Immature natural killer cell (primary cell): ENCODE measurements around the gene ELMO1. TPM values are rescaled to one million over a fixed set of nuclear protein-coding genes. Genes with fewer than 3 reads are reported as not detected.
A peak's percentile ranks its signal among the peaks of the same experiment; 100 is the strongest.

ENCODE experiments used
- DNase-seq, 3 donors: peaks; one replicate each; pipeline ENCODE4 v3.0.0; 2022; ENCODE audit warnings: mixed read lengths in 1 of 3
- H3K27ac Mint-ChIP-seq, 6 donors: one replicate each; pipeline ENCODE4 v1.8.0; 2020; ENCODE audit warnings: mixed read lengths in 6 of 6, mild to moderate bottlenecking in 5 of 6, inconsistent platforms in 4 of 6, moderate library complexity in 3 of 6
- H3K27me3 Mint-ChIP-seq, 3 donors: one replicate each; pipeline ENCODE4 v1.8.0; 2020 to 2021; ENCODE audit warnings: low read depth in 3 of 3, mild to moderate bottlenecking in 3 of 3, mixed read lengths in 3 of 3, moderate library complexity in 3 of 3, inconsistent platforms in 1 of 3
- H3K36me3 Mint-ChIP-seq, 3 donors: one replicate each; pipeline ENCODE4 v1.8.0; 2020; ENCODE audit warnings: mixed read lengths in 3 of 3, inconsistent platforms in 2 of 3, mild to moderate bottlenecking in 2 of 3
- H3K4me1 Mint-ChIP-seq, 2 donors: one replicate each; pipeline ENCODE4 v1.8.0; 2020; ENCODE audit warnings: inconsistent platforms in 2 of 2, mild to moderate bottlenecking in 2 of 2, mixed read lengths in 2 of 2, moderate library complexity in 1 of 2
- H3K4me3 Mint-ChIP-seq, 5 donors: one replicate each; pipeline ENCODE4 v1.8.0; 2020; ENCODE audit warnings: mild to moderate bottlenecking in 5 of 5, mixed read lengths in 5 of 5, inconsistent platforms in 3 of 5, moderate library complexity in 3 of 5
- H3K9me3 Mint-ChIP-seq, 6 donors: one replicate each; pipeline ENCODE4 v1.8.0; 2020; ENCODE audit warnings: mild to moderate bottlenecking in 6 of 6, mixed read lengths in 6 of 6, inconsistent platforms in 4 of 6, moderate library complexity in 3 of 6
- polyA plus RNA-seq, 3 donors: library from polyadenylated mRNA; unstranded; fragments of 300-500 nt; fragmentation: Illumina TruSeq; gene quantifications; one replicate each; pipeline ENCODE4 v1.2.3, GENCODE V29; 2021

Gene ELMO1
- polyA plus RNA-seq, 3 donors from 2014 or later = 31.9 to 65.9 (median 53.1) TPM

DNA sequence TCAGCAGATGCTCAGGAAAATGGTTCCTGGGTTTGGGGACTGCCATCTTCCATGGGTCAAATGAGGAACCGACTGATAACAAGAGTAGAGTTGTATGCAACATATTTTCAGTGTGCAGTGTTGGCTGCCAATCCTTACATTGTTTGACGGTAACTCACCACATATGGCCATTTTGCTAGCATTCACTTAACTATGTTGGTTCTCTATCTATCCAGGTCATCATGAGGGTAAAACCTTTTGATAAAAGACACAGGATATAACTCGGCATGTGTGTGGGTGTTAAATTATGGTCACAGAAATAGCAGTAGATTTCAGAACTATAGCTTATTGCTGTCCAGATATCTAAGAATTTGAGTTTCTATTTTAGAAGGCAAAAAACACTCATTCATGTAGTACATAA, 583.6 kb downstream of the ELMO1 start:
- peaks cover 93 to 100% of the 10 kb centered on the region in 2 donors for H3K4me1 Mint-ChIP-seq
- H3K27ac Mint-ChIP-seq = peak overlapping the region; percentile 98 to 100 (median 99)
- H3K27me3 Mint-ChIP-seq = peaks cover 9 to 23% (median 14%) of the 10 kb centered on the region in 3 donors
- peak overlapping the region; percentile 65 to 78 (median 75) for H3K4me3 Mint-ChIP-seq
- peak; percentile 77 to 82 (median 81) for DNase-seq
- no peaks in the 10 kb centered on the region for H3K9me3 Mint-ChIP-seq
- peaks cover 24 to 56% (median 47%) of the 10 kb centered on the region in 3 donors for H3K36me3 Mint-ChIP-seq

DNA sequence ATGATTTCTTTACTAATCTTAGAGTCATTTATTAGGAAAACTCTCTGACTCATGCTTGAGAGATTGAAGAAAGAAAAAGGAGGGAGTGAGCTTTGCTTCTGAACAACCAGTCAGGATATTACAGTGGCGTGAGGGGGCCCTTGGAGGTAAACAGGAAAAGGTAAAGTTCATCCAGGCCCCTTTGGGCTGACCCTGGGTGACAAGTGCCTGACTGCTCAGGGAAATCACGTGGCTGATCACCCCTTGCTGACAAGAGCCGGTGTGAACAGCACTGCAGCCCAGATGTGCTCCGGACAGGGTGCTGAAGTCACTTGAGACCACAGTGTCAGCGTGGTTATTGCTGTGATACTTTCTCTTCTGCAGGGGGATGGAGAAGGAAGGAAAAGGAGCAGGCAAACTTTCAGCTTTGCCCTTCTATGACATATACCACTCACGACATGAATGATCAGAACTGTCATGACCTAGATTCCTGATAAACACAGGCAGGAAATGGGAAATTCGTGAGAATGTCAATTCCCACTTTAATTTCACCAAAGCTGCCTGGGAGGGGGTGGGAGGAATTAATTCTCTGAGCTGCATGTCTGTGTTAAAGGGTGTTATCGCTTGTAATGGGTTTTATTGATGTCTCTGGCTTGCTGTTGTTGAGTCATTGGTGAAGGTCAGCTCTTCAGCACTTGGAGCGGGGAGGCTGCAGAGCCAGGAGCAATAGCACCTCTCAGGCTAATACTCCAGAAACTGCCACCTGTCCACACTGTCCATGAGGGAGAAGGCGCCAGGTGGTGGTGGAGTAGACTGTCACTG, 584.6 kb downstream of the ELMO1 start:
- Mint-ChIP-seq H3K27ac (peak overlapping the region; percentile 98 to 100 (median 99)), H3K36me3 (peaks cover 25 to 56% (median 48%) of the 10 kb centered on the region in 3 donors), H3K4me1 (peaks cover 89 to 100% of the 10 kb centered on the region in 2 donors), H3K27me3 (peaks cover 9 to 20% (median 13%) of the 10 kb centered on the region in 3 donors), H3K9me3 (no peaks in the 10 kb centered on the region), H3K4me3 (peak overlapping the region; percentile 65 to 78 (median 75))
- peak; percentile 89 to 92 (median 91) for DNase-seq

DNA sequence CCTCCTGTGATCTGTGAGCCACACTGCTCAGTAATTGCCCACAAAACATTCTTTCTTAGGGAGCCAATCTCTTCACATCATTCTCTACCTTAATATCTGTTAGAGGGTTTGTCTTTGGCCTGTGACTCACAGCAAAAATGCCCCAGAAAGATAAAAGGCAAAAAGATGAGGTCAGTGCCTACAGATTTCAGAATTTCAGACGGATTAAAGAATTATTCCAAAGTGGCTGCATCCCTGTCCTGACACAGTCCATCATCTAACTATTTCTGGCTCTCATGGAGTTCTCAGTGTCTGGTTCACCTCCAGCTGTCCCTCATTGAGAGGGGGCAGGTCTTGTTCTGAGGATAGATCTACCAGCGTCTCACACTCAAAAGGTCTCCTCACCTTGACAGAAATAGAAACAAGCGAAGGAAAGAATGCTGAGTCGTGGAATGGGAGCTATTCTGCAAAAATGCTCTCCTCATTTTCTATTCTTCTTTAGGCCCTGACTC, 585.8 kb downstream of the ELMO1 start:
- Mint-ChIP-seq H3K27ac (peak overlapping the region; percentile 98 to 100 (median 99)), H3K27me3 (peaks cover 9 to 22% (median 11%) of the 10 kb centered on the region in 3 donors), H3K9me3 (no peaks in the 10 kb centered on the region), H3K4me3 (peak overlapping the region; percentile 20 to 57 (median 43)), H3K4me1 (peaks cover 78 to 99% of the 10 kb centered on the region in 2 donors), H3K36me3 (peaks cover 31 to 58% (median 48%) of the 10 kb centered on the region in 3 donors)
- no peak for DNase-seq

DNA sequence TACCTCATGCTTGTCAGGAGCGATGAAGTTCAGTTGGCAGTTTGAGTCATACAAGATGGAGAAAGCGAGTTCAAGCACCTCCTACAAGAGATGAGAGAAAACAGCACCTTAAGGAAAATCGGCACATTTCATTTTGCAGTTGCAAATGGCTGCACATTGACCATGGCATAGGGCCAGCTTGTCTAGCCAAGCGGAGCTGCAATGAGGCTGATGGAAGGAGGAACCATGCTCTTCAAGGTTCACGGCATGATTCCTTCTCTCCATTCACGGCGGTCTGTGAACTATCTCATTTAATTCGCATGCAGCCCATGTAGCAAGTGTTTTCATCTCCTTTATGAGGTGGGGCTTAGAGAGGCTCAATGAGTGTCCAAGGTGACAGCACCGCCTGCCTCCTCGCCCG, 587.0 kb downstream of the ELMO1 start:
- peaks cover 9 to 22% (median 13%) of the 10 kb centered on the region in 3 donors for H3K27me3 Mint-ChIP-seq
- peak overlapping the region; percentile 98 to 100 (median 99) for H3K27ac Mint-ChIP-seq
- no peak for DNase-seq
- H3K4me1 Mint-ChIP-seq = peaks cover 66 to 90% of the 10 kb centered on the region in 2 donors
- H3K9me3 Mint-ChIP-seq = no peaks in the 10 kb centered on the region
- H3K4me3 Mint-ChIP-seq = no peak overlapping the region
- peaks cover 35 to 62% (median 42%) of the 10 kb centered on the region in 3 donors for H3K36me3 Mint-ChIP-seq

DNA sequence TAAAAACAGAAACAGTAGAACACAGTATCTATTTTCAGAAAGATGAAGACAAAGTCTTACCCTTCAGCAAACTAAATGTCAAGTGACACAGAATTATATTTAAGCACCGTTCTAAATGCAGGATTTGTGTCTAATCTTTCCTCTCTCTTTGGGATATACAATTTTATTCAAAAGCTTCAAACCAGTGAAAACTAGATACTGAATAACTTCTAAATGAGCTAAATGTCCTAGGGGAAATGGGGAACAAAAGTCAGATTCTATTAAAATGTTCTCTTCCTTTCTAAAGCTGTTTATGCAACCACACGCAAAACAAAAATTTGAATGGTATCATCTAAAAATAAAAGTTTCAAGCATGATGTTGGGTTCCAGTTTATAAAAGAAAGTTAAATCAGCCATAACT, 588.0 kb downstream of the ELMO1 start:
- Mint-ChIP-seq H3K9me3 (no peaks in the 10 kb centered on the region), H3K4me1 (peaks cover 57 to 80% of the 10 kb centered on the region in 2 donors), H3K27ac (peak overlapping the region in 4 of 6 donors; percentile 59 to 99 (median 68)), H3K36me3 (peaks cover 39 to 69% (median 42%) of the 10 kb centered on the region in 3 donors), H3K4me3 (no peak overlapping the region), H3K27me3 (peaks cover 9 to 22% (median 13%) of the 10 kb centered on the region in 3 donors)
- no peak for DNase-seq

DNA sequence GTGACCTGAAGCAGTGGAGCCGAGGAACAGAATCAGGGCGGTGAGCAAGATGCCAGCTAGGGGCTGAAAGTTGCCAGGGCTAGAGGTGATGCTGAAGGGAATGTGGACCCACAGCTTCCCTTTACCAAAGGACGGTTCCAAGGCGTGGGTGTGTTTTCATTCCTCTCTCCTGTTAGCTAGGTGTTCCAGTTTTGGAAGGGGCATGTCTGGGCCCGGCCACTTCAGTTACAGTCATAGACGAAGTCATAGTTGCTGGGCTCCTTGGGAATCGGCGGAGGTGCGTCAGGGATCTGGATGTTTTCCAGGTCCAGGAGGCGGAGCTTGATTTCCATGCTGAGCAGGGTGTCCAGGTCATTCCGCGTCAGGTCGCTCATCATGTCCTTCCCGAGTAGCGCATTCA, 593.3 kb downstream of the ELMO1 start:
- peaks cover 32 to 53% of the 10 kb centered on the region in 2 donors for H3K4me1 Mint-ChIP-seq
- DNase-seq = no peak
- H3K4me3 Mint-ChIP-seq = no peak overlapping the region
- H3K27ac Mint-ChIP-seq = peak overlapping the region in 1 of 6 donors; percentile 65
- peaks cover 0 to 4% (median 3%) of the 10 kb centered on the region in 3 donors for H3K27me3 Mint-ChIP-seq
- peaks cover 38 to 69% (median 58%) of the 10 kb centered on the region in 3 donors for H3K36me3 Mint-ChIP-seq
- H3K9me3 Mint-ChIP-seq = peaks cover 0 to 2% (median 0%) of the 10 kb centered on the region in 6 donors

DNA sequence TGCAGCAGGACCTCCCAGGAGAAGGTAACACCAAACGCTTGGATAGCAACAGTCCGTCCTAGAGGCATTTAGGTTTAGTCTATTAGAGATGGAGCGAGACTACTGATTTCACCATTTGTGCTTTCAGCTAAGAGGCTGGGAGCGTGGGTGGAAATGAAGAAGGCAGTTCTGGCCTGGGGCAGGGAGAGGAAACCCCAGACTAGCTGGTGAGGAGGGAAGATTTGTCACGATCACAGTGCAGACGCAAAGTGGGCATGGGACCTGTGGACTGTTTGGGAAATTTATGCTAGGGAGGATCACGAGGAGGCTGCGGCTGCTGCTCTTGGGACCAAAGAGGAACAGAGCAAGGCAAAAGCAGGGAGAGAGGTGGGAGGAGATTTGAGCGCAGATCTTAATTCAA, 594.0 kb downstream of the ELMO1 start:
- peaks cover 0 to 4% (median 1%) of the 10 kb centered on the region in 3 donors for H3K27me3 Mint-ChIP-seq
- peak overlapping the region in 1 of 5 donors; percentile 13 for H3K4me3 Mint-ChIP-seq
- peaks cover 0 to 3% (median 0%) of the 10 kb centered on the region in 6 donors for H3K9me3 Mint-ChIP-seq
- H3K27ac Mint-ChIP-seq = peak overlapping the region in 5 of 6 donors; percentile 6 to 79 (median 34)
- DNase-seq = no peak
- H3K4me1 Mint-ChIP-seq = peaks cover 27 to 49% of the 10 kb centered on the region in 2 donors
- peaks cover 34 to 62% (median 51%) of the 10 kb centered on the region in 3 donors for H3K36me3 Mint-ChIP-seq

DNA sequence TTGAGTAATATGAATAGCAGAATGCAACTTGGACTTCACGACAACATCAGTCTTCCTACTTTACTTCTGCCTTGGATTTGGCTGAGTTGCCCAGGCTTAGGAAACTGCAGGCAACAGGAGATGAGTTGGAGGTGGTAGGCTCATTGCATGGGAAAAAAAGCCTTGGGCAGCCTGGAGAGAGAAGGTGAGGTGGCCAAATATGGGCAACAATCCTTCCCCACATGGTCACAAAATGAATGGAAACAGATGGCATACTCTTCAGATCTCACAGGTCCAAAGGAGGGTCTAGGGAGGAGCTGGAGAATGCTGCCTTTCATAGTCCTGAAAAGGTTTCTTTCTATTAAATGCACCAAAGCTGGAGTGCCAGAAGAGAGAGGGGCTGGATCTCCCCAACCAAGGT, 595.7 kb downstream of the ELMO1 start:
- peaks cover 3 to 8% (median 4%) of the 10 kb centered on the region in 6 donors for H3K9me3 Mint-ChIP-seq
- peak overlapping the region in 5 of 6 donors; percentile 30 to 56 (median 51) for H3K27ac Mint-ChIP-seq
- H3K27me3 Mint-ChIP-seq = peaks cover 0 to 2% (median 1%) of the 10 kb centered on the region in 3 donors
- DNase-seq = no peak
- H3K4me1 Mint-ChIP-seq = peaks cover 24 to 35% of the 10 kb centered on the region in 2 donors
- no peak overlapping the region for H3K4me3 Mint-ChIP-seq
- peaks cover 26 to 49% (median 39%) of the 10 kb centered on the region in 3 donors for H3K36me3 Mint-ChIP-seq

DNA sequence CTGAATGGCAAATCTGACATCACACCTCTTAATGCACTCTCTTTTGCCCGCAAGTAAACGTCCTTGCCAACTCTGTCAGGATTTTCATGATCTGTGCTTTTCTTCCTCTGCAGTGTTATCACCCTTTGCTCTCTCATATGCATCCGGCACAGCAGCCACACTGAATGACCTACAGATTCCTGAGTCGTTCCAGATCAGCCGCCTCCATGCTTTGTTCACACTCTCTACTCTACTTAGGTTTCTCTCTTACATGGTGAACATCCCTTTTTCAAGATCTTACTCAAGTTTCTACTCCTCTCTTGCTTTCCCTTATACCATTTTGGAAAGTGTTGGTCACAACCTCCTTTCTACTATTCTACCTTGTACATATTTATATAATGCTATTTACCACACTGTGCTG, 596.6 kb downstream of the ELMO1 start:
- Mint-ChIP-seq H3K27ac (peak overlapping the region; percentile 12 to 82 (median 64)), H3K36me3 (peaks cover 24 to 43% (median 42%) of the 10 kb centered on the region in 3 donors), H3K4me1 (peaks cover 24 to 32% of the 10 kb centered on the region in 2 donors), H3K27me3 (peaks cover 0 to 2% (median 0%) of the 10 kb centered on the region in 3 donors), H3K4me3 (peak overlapping the region in 4 of 5 donors; percentile 9 to 46 (median 12)), H3K9me3 (peaks cover 8 to 15% (median 9%) of the 10 kb centered on the region in 6 donors)
- DNase-seq = peak in 1 of 3 donors; percentile 40

DNA sequence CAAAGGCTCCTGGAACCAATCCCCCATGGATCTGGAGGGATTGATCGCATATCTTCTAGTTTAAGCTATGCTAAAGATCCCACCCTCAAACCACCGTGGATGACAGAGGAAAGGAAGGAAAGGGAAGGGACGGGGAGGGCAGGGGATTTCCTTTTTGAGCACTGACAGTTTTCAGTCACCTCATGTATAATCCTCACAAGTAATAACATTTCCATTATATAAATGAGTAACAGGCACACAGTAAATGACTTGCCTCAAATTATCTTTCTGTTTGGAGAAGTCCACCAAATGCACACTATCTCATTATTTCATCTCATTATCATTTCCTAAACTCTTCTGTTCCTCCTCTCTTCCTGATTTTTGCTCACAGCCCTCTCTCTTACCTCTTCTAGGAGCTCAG, 597.3 kb downstream of the ELMO1 start:
- no peak for DNase-seq
- H3K36me3 Mint-ChIP-seq = peaks cover 29 to 48% (median 44%) of the 10 kb centered on the region in 3 donors
- H3K27ac Mint-ChIP-seq = peak overlapping the region; percentile 12 to 86 (median 64)
- peaks cover 24 to 32% of the 10 kb centered on the region in 2 donors for H3K4me1 Mint-ChIP-seq
- peaks cover 0 to 2% (median 0%) of the 10 kb centered on the region in 3 donors for H3K27me3 Mint-ChIP-seq
- peak overlapping the region in 3 of 5 donors; percentile 10 to 46 (median 15) for H3K4me3 Mint-ChIP-seq
- peaks cover 10 to 20% (median 14%) of the 10 kb centered on the region in 6 donors for H3K9me3 Mint-ChIP-seq

DNA sequence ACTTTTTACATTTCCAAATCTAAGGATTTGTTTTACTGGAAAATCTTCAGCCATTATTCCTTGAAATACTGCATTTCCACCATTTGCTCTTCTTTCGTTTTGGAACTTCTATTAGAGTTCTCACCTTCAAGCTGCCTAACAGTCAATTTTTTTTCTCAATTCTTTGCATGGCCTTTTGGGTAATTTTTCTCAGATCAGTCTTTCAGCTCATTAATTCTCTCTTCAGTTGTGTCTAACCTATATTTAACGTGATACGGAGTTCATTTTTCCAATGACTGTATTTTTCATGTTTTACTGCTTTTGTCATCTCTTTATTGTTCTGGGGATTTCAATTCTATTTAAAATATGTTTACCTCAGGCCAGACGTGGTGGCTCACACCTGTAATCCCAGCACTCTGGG, 600.7 kb downstream of the ELMO1 start:
- no peak for DNase-seq
- Mint-ChIP-seq H3K4me3 (no peak overlapping the region), H3K36me3 (peaks cover 21 to 47% (median 22%) of the 10 kb centered on the region in 3 donors), H3K27ac (peak overlapping the region in 2 of 6 donors; percentile 25 to 50), H3K4me1 (peaks cover 34 to 39% of the 10 kb centered on the region in 2 donors), H3K27me3 (peaks cover 0 to 3% (median 2%) of the 10 kb centered on the region in 3 donors), H3K9me3 (peaks cover 10 to 20% (median 14%) of the 10 kb centered on the region in 6 donors)

DNA sequence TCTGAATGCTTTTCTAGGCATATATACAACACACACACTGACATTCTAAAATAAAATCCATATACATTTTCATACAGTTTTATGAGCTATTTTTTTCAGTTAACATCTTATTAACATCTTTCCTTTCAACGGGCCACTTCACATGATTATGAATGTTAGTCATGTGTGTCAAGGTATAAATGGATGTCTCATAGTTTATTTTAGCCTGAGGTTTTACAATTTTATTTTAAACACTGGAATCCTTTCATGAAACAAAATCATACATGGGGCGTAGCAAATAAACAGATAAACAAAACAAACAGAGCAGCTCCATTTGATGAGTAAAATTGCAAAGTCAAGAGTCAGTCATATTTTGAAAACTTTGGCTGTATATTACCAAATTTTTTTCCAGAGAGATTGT, 604.3 kb downstream of the ELMO1 start:
- H3K9me3 Mint-ChIP-seq = peaks cover 7 to 20% (median 14%) of the 10 kb centered on the region in 6 donors
- H3K4me3 Mint-ChIP-seq = no peak overlapping the region
- DNase-seq = no peak
- H3K36me3 Mint-ChIP-seq = peaks cover 17 to 44% (median 22%) of the 10 kb centered on the region in 3 donors
- peaks cover 0 to 3% (median 1%) of the 10 kb centered on the region in 3 donors for H3K27me3 Mint-ChIP-seq
- H3K4me1 Mint-ChIP-seq = peaks cover 15 to 18% of the 10 kb centered on the region in 2 donors
- peak overlapping the region in 2 of 6 donors; percentile 21 to 28 for H3K27ac Mint-ChIP-seq

DNA sequence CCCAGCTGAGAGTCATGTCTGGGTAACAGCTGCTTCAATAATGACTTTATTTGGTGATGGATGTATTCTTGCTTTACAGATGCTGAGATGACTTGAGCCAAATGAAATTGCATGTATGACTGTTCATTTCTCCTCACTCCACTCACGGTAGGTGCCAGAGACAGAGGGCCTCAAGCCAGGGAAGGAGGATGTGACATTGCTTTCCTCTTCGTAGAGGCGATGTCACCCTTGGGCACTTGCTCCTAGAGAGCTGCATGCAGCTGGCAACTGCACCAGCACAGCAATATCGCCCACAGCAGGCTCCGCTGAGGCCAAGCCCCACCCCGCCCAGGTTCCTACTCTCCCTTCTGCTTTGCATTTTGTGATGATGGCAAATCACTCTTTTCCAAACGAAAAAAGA, 607.8 kb downstream of the ELMO1 start:
- H3K27me3 Mint-ChIP-seq = peaks cover 1 to 3% (median 2%) of the 10 kb centered on the region in 3 donors
- DNase-seq = no peak
- peak overlapping the region in 2 of 6 donors; percentile 11 to 16 for H3K27ac Mint-ChIP-seq
- H3K4me3 Mint-ChIP-seq = no peak overlapping the region
- H3K4me1 Mint-ChIP-seq = peaks cover 15 to 18% of the 10 kb centered on the region in 2 donors
- H3K36me3 Mint-ChIP-seq = peaks cover 4 to 25% (median 10%) of the 10 kb centered on the region in 3 donors
- H3K9me3 Mint-ChIP-seq = peaks cover 0 to under 1% (median 0%) of the 10 kb centered on the region in 6 donors
